ENCODE measurements around the gene SH3TC1.

- TF ChIP-seq CTCF (IDR thresholded peaks at IDR 0.05) (no peak), POLR2A (IDR thresholded peaks at IDR 0.05) (no peak)
These were observed 11.0 kb upstream of the SH3TC1 start for GRCh38 chr4:8188085-8188484.
